Measurements from ENCODE around the gene SMAD1. TPM values are rescaled to one million over a fixed set of nuclear protein-coding genes. Genes with fewer than 3 reads are reported as not detected.
"Not testable (repeated sequence)": the region's sequence is repeated elsewhere in the genome, so short reads cannot be mapped to it uniquely, and the experiment has no call there.

SMAD1 gene
- total and polyA plus RNA-seq, 2 of the 4 experiments (the other 2 are of a cell fraction): 11.6 to 17.6 TPM

- H2AK9ac ChIP-seq (replicated peaks; ENCODE audit: low read depth, low read length, poor library complexity); H3K4me1 ChIP-seq (ENCODE audit: control insufficient read depth, insufficient read depth, low read length); H2BK20ac ChIP-seq (ENCODE audit: low read depth, low read length); H3K9me3 ChIP-seq (ENCODE audit: control insufficient read depth, insufficient read depth, low read length); H4K5ac ChIP-seq (ENCODE audit: low read depth, low read length); H3K79me1 ChIP-seq (ENCODE audit: low read depth in 1 of 2, low read length in 2 of 2); H3K9ac ChIP-seq (ENCODE audit: low read depth, low read length); H2BK15ac ChIP-seq (ENCODE audit: low read depth, low read length); POLR2A ChIA-PET (ENCODE audit: unreplicated experiment); H3K9me1 ChIP-seq (ENCODE audit: insufficient read depth, low read length); DNase-seq; H3K4me2 ChIP-seq (ENCODE audit: low read depth, low read length); H3K23ac ChIP-seq (ENCODE audit: low read depth, low read length); H3K56ac ChIP-seq (ENCODE audit: extremely low read depth, insufficient read depth, low read length); intact Hi-C loops (cut with micrococcal nuclease); H2AK5ac ChIP-seq (ENCODE audit: low read depth, low read length); H3K27ac ChIP-seq (ENCODE audit: insufficient read depth, low read length); CTCF ChIA-PET; H3K36me3 ChIP-seq (ENCODE audit: control insufficient read depth, insufficient read depth, low read length); H2BK120ac ChIP-seq (ENCODE audit: low read depth, low read length); H3K18ac ChIP-seq (ENCODE audit: low read depth, low read length); H4K91ac ChIP-seq (ENCODE audit: insufficient read depth, low read depth, low read length); H3K14ac ChIP-seq (replicated peaks; ENCODE audit: low read depth, low read length); H2AFZ ChIP-seq (replicated peaks; ENCODE audit: low read length, poor library complexity); H4K20me1 ChIP-seq (ENCODE audit: insufficient read depth, low read length); ATAC-seq (ENCODE audit: low read depth); H3K4ac ChIP-seq (ENCODE audit: low read depth, low read length); H2BK5ac ChIP-seq (ENCODE audit: low read depth, low read length, poor library complexity, severe bottlenecking); H4K8ac ChIP-seq (ENCODE audit: low read depth in 2 of 2, low read length in 2 of 2); BruUV-seq (replicated peaks); dilution Hi-C loops (cut with HindIII; ENCODE audit: low sequenced_read_pairs, unreplicated experiment); H3K4me3 ChIP-seq (ENCODE audit: insufficient read depth, low read depth, low read length): not testable (repeated sequence)
- in situ Hi-C loops (cut with MboI; ENCODE audit: low sequenced_read_pairs): loop anchor here (25.0 kb wide), 1 partner anchor 1402 kb away; no protein-coding TSS in a partner anchor
- peaks cover 15% of the 10 kb centered on the region for H3K27me3 ChIP-seq (ENCODE audit: control insufficient read depth, insufficient read depth, low read length)
- no CpG with 5 or more reads among the region's 2 CpGs for WGBS, 2 experiments (ENCODE audit: extremely low coverage in 2 of 2, insufficient read length in 1 of 2)
Observed at GRCh38 chr4:145589381-145589780, 107.7 kb downstream of the SMAD1 start.
